HG03135 (cell line): ENCODE results near the gene WDR6.

ENCODE experiments used
- ATAC-seq: cut with Tn5 transposase; IDR thresholded peaks from one replicate; pipeline ENCODE4 v1.9.1; 2021; ENCODE audit warnings: mild to moderate bottlenecking, moderate library complexity; ENCODE audit not compliant: unreplicated experiment

Gene WDR6

GRCh38 chr3:49007068-49007770 is at the start of gene WDR6:
Gene WDR6 (plus strand): TSS chr3:49007391. CDS start chr3:49007432, 41 bp downstream.
- peak; percentile 86 for ATAC-seq

DNA sequence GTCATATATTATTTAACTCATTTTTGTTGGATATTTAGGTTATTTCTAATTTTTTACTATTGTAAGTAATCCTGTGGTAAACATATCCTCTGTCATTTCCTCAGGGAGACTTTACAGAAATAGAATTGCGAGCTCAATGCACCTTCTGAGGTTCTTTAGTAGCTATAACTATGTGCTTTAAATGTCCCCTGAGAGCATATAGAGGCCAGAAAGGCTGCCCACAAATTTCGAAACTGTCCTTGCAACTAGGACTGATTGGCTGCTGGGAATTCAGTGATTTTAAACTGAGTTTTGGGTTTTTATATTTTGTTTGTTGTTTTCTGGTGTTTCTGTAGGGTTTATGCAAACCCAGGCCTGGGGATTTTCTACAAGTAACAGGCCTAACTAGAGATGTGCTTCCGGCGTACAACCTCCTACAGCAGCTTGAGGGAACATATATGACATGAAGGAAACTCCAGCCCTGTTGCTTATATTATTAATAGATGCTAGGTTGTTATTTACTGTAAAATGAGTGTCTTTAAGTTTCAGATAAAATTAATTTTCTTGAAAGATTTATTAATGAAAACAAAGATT is 46.3 kb upstream of the WDR6 start:
- ATAC-seq = no peak

DNA sequence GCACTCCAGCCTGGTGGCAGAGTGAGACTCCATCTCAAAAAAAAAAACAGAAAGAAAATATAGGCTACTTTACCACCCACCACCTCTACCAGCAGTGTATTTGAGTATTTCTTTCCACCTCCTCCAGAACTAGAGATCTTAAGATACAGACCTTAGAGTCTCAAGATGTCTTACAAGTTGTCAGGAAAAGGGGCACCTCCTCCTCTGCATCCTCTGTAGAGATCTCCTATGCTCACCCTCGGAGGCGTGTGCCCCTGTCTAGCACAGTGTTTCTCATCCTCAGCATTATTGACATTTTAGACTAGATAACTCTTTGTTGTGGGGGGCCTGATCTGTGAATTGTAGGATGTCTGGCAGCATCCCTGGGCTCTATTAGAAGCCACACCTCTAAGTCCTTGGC is 44.9 kb upstream of the WDR6 start:
- ATAC-seq = no peak

DNA sequence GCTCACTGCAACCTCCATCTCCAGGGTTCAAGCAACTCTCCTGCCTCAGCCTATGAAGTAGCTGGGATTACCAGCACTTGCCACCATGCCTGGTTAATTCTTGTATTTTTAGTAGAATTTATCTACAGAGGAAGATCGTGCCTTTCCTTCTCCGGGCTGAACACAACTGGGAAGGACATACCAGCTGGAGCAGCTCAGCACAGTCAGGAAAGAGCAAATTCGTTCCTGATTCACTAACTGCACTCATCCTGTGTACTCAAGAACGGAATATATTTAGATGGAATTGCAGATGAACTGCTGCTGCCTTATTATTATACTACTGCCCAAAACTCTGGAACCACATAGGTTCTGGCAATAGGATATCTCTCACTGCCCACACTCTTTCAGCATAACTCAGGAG is 44.3 kb upstream of the WDR6 start:
- ATAC-seq = no peak

DNA sequence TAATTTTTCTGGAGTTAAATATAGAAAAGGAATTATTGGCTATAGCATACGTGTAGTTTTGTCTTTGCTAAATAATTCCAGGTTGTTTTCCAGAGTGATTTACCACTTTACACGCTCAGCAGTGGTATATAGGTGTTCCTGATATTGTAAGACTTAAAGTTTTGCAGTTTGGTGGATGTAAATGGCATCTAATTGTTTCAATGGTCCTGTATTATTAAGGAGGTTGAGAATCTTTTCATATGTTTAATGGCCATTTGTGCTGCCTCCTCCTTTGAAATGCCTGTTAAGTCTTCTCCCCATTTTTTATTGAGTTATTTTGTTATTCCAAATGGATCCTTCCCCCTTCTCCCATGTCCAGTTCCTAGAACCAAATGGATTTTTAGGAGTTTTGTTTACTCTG is 43.6 kb upstream of the WDR6 start:
- no peak for ATAC-seq

DNA sequence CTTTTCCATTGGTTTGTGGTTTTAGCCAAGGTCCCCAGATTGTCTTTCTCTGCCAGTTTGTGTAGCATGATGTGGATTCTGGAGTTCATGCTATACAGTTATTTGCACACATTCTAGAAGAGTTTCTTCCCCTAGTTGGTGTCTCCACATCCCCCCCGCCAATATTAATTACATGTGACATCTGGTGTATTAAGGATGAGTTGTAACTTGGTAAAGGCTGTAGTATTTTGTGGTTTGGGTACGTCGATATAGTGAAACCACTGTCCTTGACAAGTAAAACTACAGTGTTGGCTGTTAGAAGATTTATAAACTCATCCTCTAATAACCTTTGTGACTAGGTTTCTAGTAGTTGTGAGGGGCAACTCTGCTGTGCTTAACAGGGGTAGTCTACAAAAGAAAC is 40.8 kb upstream of the WDR6 start:
- ATAC-seq = no peak

- no peak for ATAC-seq
Observed at GRCh38 chr3:48966876-48967361, 40.3 kb upstream of the WDR6 start.

DNA sequence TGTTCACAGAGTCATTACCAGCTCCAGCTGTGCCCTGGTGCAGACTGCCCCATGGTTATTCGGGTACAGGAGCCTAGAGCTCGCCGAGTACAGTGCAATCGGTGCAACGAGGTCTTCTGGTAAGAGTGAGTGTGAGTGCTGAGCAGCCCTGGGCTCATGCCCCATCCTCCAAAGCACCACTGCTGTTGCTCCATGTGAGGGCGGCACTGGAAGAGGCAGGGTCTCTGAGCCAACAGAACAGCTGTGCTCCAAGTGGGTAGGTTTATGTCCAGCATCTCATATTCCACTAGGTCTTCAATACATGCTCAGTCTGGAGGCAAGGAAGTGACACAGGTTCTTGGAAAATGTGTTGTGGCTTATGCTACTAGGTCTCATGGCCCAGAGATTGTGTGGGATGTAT is 36.6 kb upstream of the WDR6 start:
- ATAC-seq = no peak

DNA sequence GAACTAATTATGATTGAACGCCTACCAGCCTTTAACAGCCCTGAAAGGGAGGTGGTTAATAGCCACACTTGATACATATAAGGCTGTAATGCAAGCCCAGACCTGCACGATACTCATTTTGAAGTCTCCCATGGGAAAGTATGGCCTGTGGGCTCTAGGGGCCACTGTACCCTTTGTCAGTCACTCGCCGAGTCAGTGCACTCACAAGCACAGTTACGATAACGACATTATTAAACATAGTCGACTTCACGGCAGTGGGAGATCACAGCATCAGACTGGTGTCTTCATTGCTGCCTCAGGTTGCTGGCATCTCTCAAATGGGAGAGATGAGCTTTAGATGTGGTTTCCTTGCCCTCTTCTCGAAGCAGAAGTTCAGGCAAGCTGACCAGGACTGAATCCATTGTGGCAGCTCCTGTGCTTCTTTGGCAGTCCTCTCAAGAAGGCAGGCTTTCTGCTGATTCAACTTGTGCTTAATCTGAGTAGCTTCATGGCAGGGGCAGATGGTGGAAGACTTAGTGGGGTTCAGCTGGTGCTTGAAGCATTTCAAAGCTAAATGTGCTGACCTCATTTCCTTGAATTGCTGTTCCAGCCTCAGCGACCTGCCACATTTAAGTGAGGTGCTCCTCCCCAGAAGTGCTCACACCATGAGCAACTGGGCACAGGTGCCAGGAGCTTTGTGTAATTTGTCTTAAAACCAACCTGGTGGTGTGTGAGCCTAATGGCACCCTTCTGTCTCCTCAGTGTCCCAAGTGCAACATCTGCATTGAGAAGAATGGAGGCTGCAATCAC is 32.9 kb upstream of the WDR6 start:
- no peak for ATAC-seq

GRCh38 chr3:48979451-48979850 is 27.7 kb upstream of the WDR6 start:
- ATAC-seq = no peak

GRCh38 chr3:48980295-48980694 is 26.9 kb upstream of the WDR6 start:
- no peak for ATAC-seq

GRCh38 chr3:48982016-48982415 is 25.2 kb upstream of the WDR6 start:
- no peak for ATAC-seq

- ATAC-seq = no peak
Observed at GRCh38 chr3:48982686-48983085, 24.5 kb upstream of the WDR6 start.

- ATAC-seq = no peak
Observed at GRCh38 chr3:48983096-48983495, 24.1 kb upstream of the WDR6 start.

- no peak for ATAC-seq
Observed at GRCh38 chr3:48984663-48985062, 22.5 kb upstream of the WDR6 start.

DNA sequence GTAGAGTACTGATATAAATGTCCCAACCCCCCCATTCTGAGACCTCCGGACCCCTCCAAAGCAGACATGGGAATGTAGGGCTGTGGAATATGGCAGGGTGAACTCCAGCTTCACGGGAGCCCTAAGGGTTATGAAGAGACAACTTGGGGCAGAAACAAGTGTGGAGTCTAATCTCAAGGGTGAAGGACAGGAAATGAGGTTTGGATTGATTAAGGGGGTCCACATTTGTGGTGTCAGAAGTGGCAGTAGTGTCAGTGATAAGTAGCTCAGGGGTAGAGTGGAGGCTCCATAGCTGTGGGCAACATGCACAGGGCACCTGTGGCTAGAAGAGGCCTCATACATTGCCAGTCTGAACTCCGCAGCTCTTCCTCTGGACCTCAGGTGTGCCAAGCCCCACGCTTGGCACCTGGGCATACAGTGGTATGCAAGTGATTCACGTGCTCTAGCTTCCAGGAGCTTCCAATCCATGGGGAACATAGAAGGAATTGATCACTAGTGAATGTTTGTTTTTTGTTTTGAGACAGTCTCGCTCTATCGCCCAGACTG is 21.3 kb upstream of the WDR6 start:
- ATAC-seq = no peak

DNA sequence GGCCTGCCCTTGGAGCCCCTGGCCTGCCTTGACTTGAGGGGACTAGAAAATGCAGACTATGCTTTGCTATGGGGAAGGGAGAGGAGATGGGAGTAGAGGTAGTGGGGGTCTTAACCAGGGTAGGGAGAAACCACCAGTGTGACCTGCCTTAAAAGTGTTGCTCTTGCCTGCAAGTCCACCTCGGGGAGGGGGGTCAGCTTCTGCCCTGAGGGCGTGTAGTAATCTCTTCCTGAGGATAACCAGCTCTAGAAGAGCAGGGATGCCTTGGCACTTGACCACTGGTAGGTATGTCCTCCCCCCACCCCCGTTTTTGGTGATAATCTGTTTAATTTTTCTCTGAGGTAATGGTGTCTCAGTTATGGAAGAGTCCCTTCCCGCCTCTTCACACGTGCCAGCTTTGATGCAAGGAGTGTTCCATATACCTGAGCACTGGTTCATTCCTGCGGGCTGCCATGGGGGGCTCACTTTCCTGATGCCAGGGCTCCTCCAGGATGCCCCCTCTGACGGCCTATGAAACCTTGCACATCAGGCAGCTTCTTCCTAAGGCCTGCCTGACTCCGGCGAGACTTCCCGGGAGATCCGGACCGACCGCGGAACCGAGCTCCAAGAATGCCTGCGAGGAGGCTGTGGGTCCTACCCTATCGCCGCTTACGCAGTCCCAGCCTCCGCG is 17.9 kb upstream of the WDR6 start:
- ATAC-seq = no peak

DNA sequence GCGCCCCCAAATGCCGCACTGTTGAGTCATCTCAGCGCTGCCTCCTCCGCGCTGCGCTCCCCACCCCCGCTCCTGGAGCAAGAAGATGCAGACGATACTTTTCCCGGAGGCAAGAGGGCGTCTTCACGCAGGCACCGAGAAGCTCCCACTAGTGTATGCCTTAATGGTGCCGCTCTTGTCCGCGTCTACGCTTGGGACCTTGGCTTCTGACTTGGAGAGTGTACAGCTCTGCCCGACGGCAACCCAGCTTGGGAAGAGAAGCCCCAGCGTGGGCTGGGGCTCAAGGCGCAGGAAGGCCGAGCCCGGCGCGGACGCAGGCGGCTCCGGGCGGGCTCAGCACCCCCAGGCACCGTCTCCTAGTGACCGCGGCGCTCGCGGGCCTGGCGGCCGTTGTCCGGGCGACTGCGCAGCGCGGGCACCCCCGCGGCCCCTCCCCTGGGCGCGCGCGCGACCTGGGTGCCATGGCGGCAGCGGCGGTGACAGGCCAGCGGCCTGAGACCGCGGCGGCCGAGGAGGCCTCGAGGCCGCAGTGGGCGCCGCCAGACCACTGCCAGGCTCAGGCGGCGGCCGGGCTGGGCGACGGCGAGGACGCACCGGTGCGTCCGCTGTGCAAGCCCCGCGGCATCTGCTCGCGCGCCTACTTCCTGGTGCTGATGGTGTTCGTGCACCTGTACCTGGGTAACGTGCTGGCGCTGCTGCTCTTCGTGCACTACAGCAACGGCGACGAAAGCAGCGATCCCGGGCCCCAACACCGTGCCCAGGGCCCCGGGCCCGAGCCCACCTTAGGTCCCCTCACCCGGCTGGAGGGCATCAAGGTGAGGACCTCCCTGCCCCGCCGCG is 17.2 kb upstream of the WDR6 start, which contains the start of gene P4HTM:
TSS of gene P4HTM (plus strand) at position 446 of the 840 bp plus-strand sequence. CDS start at position 462, 16 bp downstream.
- peak; percentile 44 for ATAC-seq

DNA sequence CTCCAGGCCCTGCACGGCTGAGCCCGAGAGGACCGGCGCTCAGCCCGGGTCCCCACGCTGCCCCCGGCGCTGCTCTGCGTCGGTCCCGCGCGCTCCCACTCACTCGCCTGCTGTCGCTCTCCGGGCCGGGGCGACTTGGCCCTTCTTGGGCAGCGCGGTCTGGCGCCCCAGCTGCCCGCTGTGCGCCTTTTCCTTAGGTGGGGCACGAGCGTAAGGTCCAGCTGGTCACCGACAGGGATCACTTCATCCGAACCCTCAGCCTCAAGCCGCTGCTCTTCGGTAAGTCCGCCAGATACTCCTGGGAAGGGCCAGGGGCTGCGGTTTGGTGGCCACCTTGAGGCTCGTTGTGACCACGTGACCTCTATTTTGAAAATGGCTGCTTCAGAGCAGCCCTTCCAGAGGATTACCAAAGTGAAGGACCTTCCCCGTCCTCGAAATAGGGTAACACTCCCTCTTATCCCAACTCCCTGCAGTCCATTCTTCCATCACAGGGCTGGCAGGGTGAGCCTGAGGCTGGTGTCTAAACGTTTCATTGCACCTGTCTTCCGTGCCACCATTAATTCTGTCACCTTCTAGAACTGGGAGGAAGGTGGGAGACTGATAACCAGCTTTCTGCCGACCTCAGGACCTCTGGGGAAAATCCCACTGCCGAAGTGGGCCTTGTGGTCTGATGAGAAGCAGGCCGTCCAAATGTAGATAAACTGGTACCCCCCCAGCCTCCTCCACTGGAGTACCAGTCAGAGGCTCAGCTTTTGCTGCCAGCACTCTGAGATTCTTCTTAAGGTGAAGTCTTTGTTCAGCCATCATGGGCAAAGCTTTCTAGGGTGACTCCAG is 16.3 kb upstream of the WDR6 start:
- ATAC-seq = peak; percentile 14
